ENCODE results near the gene CLSTN2. TPM values are rescaled to one million over a fixed set of nuclear protein-coding genes. Genes with fewer than 3 reads are reported as not detected.

Gene CLSTN2
- total and polyA plus RNA-seq, 2 of the 4 experiments (the other 2 are of a cell fraction) = under 0.01 to 0.07 TPM

DNA sequence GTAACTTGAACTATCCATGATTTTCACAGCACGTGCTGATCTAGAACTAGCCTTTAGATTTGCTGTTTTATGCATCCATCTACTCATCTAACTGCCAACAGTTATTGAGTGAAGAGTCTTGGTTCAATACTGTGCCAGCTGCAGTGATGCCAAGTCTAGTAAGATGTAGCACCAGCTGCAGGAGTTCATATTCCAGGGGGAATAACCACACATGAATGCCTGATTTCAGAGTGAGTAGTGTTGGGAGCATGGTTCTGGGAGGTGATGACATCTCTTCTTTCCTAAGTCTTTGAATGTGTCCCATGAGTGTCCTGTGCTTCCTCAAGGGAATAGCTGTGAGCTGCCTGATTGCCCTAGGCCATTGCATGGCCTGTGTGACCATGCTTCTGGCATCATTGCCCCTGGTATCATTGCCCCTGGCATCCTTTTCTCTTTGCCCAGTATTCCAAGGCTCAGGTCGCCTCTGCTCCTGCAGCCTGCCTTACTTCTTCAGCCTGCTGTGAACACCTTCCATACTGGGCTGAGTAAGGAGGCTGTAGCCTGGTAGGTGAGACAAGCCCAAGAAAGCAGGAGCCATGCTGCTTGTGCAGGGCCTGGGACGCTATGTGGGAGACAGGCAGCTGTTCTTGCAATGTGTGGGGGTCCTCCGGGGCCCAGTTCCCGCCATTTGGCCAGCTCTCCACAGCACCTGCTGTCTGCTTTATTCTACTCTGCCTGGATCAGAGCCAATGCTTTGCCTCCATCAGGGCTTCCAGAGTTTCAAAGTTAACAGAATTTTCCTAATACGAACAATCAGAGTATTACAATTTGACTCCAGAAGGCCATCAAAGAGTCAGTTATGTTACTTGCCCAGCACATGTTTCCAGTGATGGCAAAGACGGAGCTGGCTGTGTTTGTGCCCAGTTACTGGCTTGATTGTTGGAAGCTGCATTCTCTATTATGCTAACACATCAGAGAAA lies 73.2 kb downstream of the CLSTN2 start:
- no TSS peak for BruUV-seq (replicated peaks)
- dilution Hi-C loops (cut with HindIII; ENCODE audit: low sequenced_read_pairs, unreplicated experiment) (no loop called here), in situ Hi-C loops (cut with MboI; ENCODE audit: low sequenced_read_pairs) (no loop called here)

More for the DNA sequence above, 73.2 kb downstream of the CLSTN2 start:
- no peak overlapping the region for H3K56ac ChIP-seq (ENCODE audit: extremely low read depth, insufficient read depth, low read length)
- H3K4ac ChIP-seq (ENCODE audit: low read depth, low read length) = no peak overlapping the region
- H3K9me3 ChIP-seq (ENCODE audit: control insufficient read depth, insufficient read depth, low read length) = peaks cover 2% of the 10 kb centered on the region; the same call in 1 of the 2 replicates
- H4K5ac ChIP-seq (ENCODE audit: low read depth, low read length) = no peak overlapping the region
- H3K18ac ChIP-seq (ENCODE audit: low read depth, low read length) = no peak overlapping the region
- ATAC-seq (ENCODE audit: low read depth) (no peak), DNase-seq (no peak)
- no peaks in the 10 kb centered on the region for H3K4me1 ChIP-seq (ENCODE audit: control insufficient read depth, insufficient read depth, low read length)
- no peak overlapping the region for H2AK5ac ChIP-seq (ENCODE audit: low read depth, low read length)
- H3K27me3 ChIP-seq (ENCODE audit: control insufficient read depth, insufficient read depth, low read length) = no peaks in the 10 kb centered on the region
- POLR2A ChIA-PET (ENCODE audit: unreplicated experiment) = no interaction called here
- H3K79me1 ChIP-seq (ENCODE audit: low read depth in 1 of 2, low read length in 2 of 2) = no peaks in the 10 kb centered on the region
- H3K23ac ChIP-seq (ENCODE audit: low read depth, low read length) = no peak overlapping the region
- H3K9me1 ChIP-seq (ENCODE audit: insufficient read depth, low read length) = no peaks in the 10 kb centered on the region
- H2AFZ ChIP-seq (replicated peaks; ENCODE audit: low read length, poor library complexity) = no peak overlapping the region
- WGBS, 2 experiments (ENCODE audit: extremely low coverage in 2 of 2, insufficient read length in 1 of 2) = no CpG with 5 or more reads among the region's 7 CpGs
- no peak overlapping the region for H3K27ac ChIP-seq (ENCODE audit: insufficient read depth, low read length)
- H3K4me2 ChIP-seq (ENCODE audit: low read depth, low read length) = no peak overlapping the region
- no peaks in the 10 kb centered on the region for H3K36me3 ChIP-seq (ENCODE audit: control insufficient read depth, insufficient read depth, low read length)
- no peak overlapping the region for H2BK20ac ChIP-seq (ENCODE audit: low read depth, low read length)
- intact Hi-C loops (cut with micrococcal nuclease) = no loop called here
- no peak overlapping the region for H3K9ac ChIP-seq (ENCODE audit: low read depth, low read length)
- no peak overlapping the region for H4K91ac ChIP-seq (ENCODE audit: insufficient read depth, low read depth, low read length)
- no peak overlapping the region for H2BK15ac ChIP-seq (ENCODE audit: low read depth, low read length)
- no peaks in the 10 kb centered on the region for H4K20me1 ChIP-seq (ENCODE audit: insufficient read depth, low read length)
- no peak overlapping the region for H2BK120ac ChIP-seq (ENCODE audit: low read depth, low read length)
- H3K14ac ChIP-seq (replicated peaks; ENCODE audit: low read depth, low read length) = no peak overlapping the region
- CTCF ChIA-PET = no interaction called here
- no peak overlapping the region for H2BK5ac ChIP-seq (ENCODE audit: low read depth, low read length, poor library complexity, severe bottlenecking)
- no peak overlapping the region for H2AK9ac ChIP-seq (replicated peaks; ENCODE audit: low read depth, low read length, poor library complexity)
- no peak overlapping the region for H4K8ac ChIP-seq (ENCODE audit: low read depth in 2 of 2, low read length in 2 of 2)
- no peak for TF ChIP-seq BHLHE40 (IDR thresholded peaks at IDR 0.05; ENCODE audit: low read depth, low read length)
- TF ChIP-seq NFE2L2 (IDR thresholded peaks at IDR 0.05; ENCODE audit: low read depth, low read length) = no peak
- TF ChIP-seq FOS (IDR thresholded peaks at IDR 0.05; ENCODE audit: low read depth, low read length) = no peak
- TF ChIP-seq, protein P1, sequence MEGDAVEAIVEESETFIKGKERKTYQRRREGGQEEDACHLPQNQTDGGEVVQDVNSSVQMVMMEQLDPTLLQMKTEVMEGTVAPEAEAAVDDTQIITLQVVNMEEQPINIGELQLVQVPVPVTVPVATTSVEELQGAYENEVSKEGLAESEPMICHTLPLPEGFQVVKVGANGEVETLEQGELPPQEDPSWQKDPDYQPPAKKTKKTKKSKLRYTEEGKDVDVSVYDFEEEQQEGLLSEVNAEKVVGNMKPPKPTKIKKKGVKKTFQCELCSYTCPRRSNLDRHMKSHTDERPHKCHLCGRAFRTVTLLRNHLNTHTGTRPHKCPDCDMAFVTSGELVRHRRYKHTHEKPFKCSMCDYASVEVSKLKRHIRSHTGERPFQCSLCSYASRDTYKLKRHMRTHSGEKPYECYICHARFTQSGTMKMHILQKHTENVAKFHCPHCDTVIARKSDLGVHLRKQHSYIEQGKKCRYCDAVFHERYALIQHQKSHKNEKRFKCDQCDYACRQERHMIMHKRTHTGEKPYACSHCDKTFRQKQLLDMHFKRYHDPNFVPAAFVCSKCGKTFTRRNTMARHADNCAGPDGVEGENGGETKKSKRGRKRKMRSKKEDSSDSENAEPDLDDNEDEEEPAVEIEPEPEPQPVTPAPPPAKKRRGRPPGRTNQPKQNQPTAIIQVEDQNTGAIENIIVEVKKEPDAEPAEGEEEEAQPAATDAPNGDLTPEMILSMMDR (conservative IDR thresholded peaks at IDR 0.05; ENCODE audit: low read depth, low read length) = no peak
- TF ChIP-seq SMC3 (IDR thresholded peaks at IDR 0.05; ENCODE audit: low read depth, low read length) = no peak
- no peak for TF ChIP-seq RAD21 (IDR thresholded peaks at IDR 0.05; ENCODE audit: low read length)
- no peak for TF ChIP-seq RFX5 (IDR thresholded peaks at IDR 0.05; ENCODE audit: low read depth, low read length)
- TF ChIP-seq, protein P2, sequence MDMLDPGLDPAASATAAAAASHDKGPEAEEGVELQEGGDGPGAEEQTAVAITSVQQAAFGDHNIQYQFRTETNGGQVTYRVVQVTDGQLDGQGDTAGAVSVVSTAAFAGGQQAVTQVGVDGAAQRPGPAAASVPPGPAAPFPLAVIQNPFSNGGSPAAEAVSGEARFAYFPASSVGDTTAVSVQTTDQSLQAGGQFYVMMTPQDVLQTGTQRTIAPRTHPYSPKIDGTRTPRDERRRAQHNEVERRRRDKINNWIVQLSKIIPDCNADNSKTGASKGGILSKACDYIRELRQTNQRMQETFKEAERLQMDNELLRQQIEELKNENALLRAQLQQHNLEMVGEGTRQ (IDR thresholded peaks at IDR 0.05; ENCODE audit: low read depth, low read length) = no peak
- no peak for TF ChIP-seq RCOR1 (IDR thresholded peaks at IDR 0.05; ENCODE audit: insufficient replicate concordance, low read length)
- no peak for TF ChIP-seq POLR2A (IDR thresholded peaks at IDR 0.05; ENCODE audit: low read depth, low read length)
- TF ChIP-seq MAZ (IDR thresholded peaks at IDR 0.05; ENCODE audit: borderline replicate concordance, low read depth, low read length) = no peak
- TF ChIP-seq MAFK (IDR thresholded peaks at IDR 0.05; ENCODE audit: low read depth, low read length) = no peak
- no peak for TF ChIP-seq CEBPB (IDR thresholded peaks at IDR 0.05; ENCODE audit: low read depth, low read length)
- no peak for TF ChIP-seq CHD1 (IDR thresholded peaks at IDR 0.05; ENCODE audit: low read depth, low read length)
- no peak for TF ChIP-seq MXI1 (IDR thresholded peaks at IDR 0.05; ENCODE audit: borderline replicate concordance, low read depth, low read length)
- H3K4me3 ChIP-seq (ENCODE audit: insufficient read depth, low read depth, low read length) = no peak overlapping the region

All from IMR-90 (cell line).